OCI-LY1 (cell line): Measurements from ENCODE around the gene SYNGR1.

Source experiments
- H2AFZ ChIP-seq: fragments of 200-600 bp; sonication (generic), shearing (Covaris generic); 2 replicates; pipeline ENCODE4 v1.6.0; 2014; ENCODE audit warnings: antibody characterized with exemption, mild to moderate bottlenecking, low read length
- H3F3A ChIP-seq: fragments of 200-600 bp; sonication (generic), shearing (Covaris generic); 2 replicates; pipeline ENCODE4 v1.6.0; 2014; ENCODE audit warnings: mild to moderate bottlenecking, antibody characterized with exemption, low read length, moderate library complexity; ENCODE audit not compliant: insufficient read depth
- H3K27ac ChIP-seq: fragments of 200-600 bp; sonication (generic); 2 replicates; pipeline ENCODE4 v1.5.1; 2014; ENCODE audit warnings: low read length, mixed run types, mild to moderate bottlenecking, low read depth; ENCODE audit not compliant: poor library complexity, severe bottlenecking
- H3K27me3 ChIP-seq: fragments of 200-600 bp; sonication (generic); 2 replicates; pipeline ENCODE4 v1.6.0; 2014; ENCODE audit warnings: antibody characterized with exemption, mild to moderate bottlenecking, low read length, moderate library complexity; ENCODE audit not compliant: insufficient read depth
- H3K36me3 ChIP-seq: fragments of 200-600 bp; sonication (generic); 2 replicates; pipeline ENCODE4 v1.6.1; 2014; ENCODE audit warnings: mild to moderate bottlenecking, antibody characterized with exemption, low read length, moderate library complexity, mixed read lengths; ENCODE audit not compliant: insufficient read depth
- H3K4me1 ChIP-seq: fragments of 200-600 bp; sonication (generic); 2 replicates; pipeline ENCODE4 v1.5.1; 2014; ENCODE audit warnings: mild to moderate bottlenecking, low read length, moderate library complexity; ENCODE audit not compliant: insufficient read depth, severe bottlenecking
- H3K4me2 ChIP-seq: fragments of 200-600 bp; sonication (generic), shearing (Covaris generic); 2 replicates; pipeline ENCODE4 v1.6.1; 2014; ENCODE audit warnings: low read length
- H3K4me3 ChIP-seq: fragments of 200-600 bp; sonication (generic); 2 replicates; pipeline ENCODE4 v1.5.1; 2014; ENCODE audit warnings: low read length, low read depth, mild to moderate bottlenecking, mixed read lengths; ENCODE audit not compliant: poor library complexity, severe bottlenecking
- H3K79me2 ChIP-seq: fragments of 200-600 bp; shearing (Covaris generic); 2 replicates; pipeline ENCODE4 v1.6.1; 2016; ENCODE audit warnings: mixed run types, low read length, mixed read lengths; ENCODE audit not compliant: insufficient read depth
- H3K9ac ChIP-seq: fragments of 200-600 bp; sonication (generic), shearing (Covaris generic); 2 replicates; pipeline ENCODE4 v1.6.1; 2014; ENCODE audit warnings: mild to moderate bottlenecking, low read length, mixed read lengths
- H3K9me2 ChIP-seq: fragments of 200-600 bp; sonication (generic), shearing (Covaris generic); 2 replicates; pipeline ENCODE4 v1.6.1; 2014; ENCODE audit warnings: low read depth, mild to moderate bottlenecking, low read length, mixed read lengths
- H3K9me3 ChIP-seq: fragments of 200-600 bp; shearing (Covaris generic); 2 replicates; pipeline ENCODE4 v1.6.1; 2014; ENCODE audit warnings: low read length, mixed read lengths
- H4K20me1 ChIP-seq: fragments of 200-600 bp; sonication (generic), shearing (Covaris generic); 2 replicates; pipeline ENCODE4 v1.6.0; 2016; ENCODE audit warnings: mild to moderate bottlenecking, low read length; ENCODE audit not compliant: insufficient read depth
- CTCF ChIP-seq: fragments of 200-600 bp; sonication (generic), shearing (Covaris generic); IDR thresholded peaks from 2 replicates; pipeline ENCODE4 v1.5.1; 2017; ENCODE audit warnings: mild to moderate bottlenecking, antibody characterized with exemption, low read length, moderate library complexity, mixed read lengths
- EZH2 ChIP-seq: fragments of 200-600 bp; sonication (generic), shearing (Covaris generic); IDR thresholded peaks from 2 replicates; pipeline ENCODE4 v1.8.0; 2017; ENCODE audit warnings: borderline replicate concordance, mixed run types, mild to moderate bottlenecking, antibody characterized with exemption, low read length, moderate library complexity, mixed read lengths

Gene SYNGR1

GRCh38 chr22:39434243-39434653, 84.5 kb downstream of the SYNGR1 start:
- Histone ChIP-seq H3K36me3 (peaks cover 41% of the 10 kb centered on the region), H3K9ac (no peak overlapping the region), H2AFZ (no peak overlapping the region), H3K27me3 (no peaks in the 10 kb centered on the region), H4K20me1 (no peaks in the 10 kb centered on the region), H3F3A (peaks cover 3% of the 10 kb centered on the region; the same call in 1 of the 2 replicates), H3K9me2 (no peaks in the 10 kb centered on the region), H3K79me2 (no peaks in the 10 kb centered on the region), H3K4me1 (peaks cover 42% of the 10 kb centered on the region), H3K27ac (peak overlapping the region; percentile 99), H3K4me2 (no peak overlapping the region), H3K9me3 (no peaks in the 10 kb centered on the region), H3K4me3 (no peak overlapping the region)
- TF ChIP-seq EZH2 (no peak), CTCF (no peak)

- no peaks in the 10 kb centered on the region for H3K27me3 ChIP-seq
- no peak overlapping the region for H2AFZ ChIP-seq
- peaks cover 47% of the 10 kb centered on the region for H3K4me1 ChIP-seq
- H3K27ac ChIP-seq, result peak overlapping the region; percentile 99
- H4K20me1 ChIP-seq, result no peaks in the 10 kb centered on the region
- peaks cover 8% of the 10 kb centered on the region; the same call in 1 of the 2 replicates for H3F3A ChIP-seq
- H3K9ac ChIP-seq, result no peak overlapping the region
- TF ChIP-seq CTCF (no peak), EZH2 (no peak)
- H3K4me3 ChIP-seq, result no peak overlapping the region
- H3K9me2 ChIP-seq, result no peaks in the 10 kb centered on the region
- H3K4me2 ChIP-seq, result no peak overlapping the region
- peaks cover 38% of the 10 kb centered on the region for H3K36me3 ChIP-seq
- no peaks in the 10 kb centered on the region for H3K9me3 ChIP-seq
- no peaks in the 10 kb centered on the region for H3K79me2 ChIP-seq
Measured at GRCh38 chr22:39434721-39435120, 84.9 kb downstream of the SYNGR1 start.
